Activated CD4-positive, alpha-beta memory T cell treated with anti-CD3 and anti-CD28 coated beads, Interleukin-2, amount 10 ng/mL, durations not matched to agents 7 days and 5 days (primary cell): ENCODE measurements around the gene ALCAM. TPM values are rescaled to one million over a fixed set of nuclear protein-coding genes. Genes with fewer than 3 reads are reported as not detected.
"Not testable (repeated sequence)": the region's sequence is repeated elsewhere in the genome, so short reads cannot be mapped to it uniquely, and the experiment has no call there.

Experiments used
- CTCF ChIA-PET: fragments of 350-600 bp; sonication (Branson Sonifier 250); formaldehyde crosslinking; loops from one replicate; lab custom pipeline; 2021; ENCODE audit warnings: antibody characterized with exemption, inconsistent platforms; lab: Charles Lee
- POLR2A ChIA-PET: fragments of 350-600 bp; sonication (Branson Sonifier 250); formaldehyde crosslinking; loops from one replicate; lab custom pipeline; 2021; ENCODE audit warnings: antibody characterized with exemption; lab: Charles Lee
- DNase-seq: peaks from one replicate; pipeline ENCODE4 v3.0.0-alpha.2; 2020
- H3K27ac Mint-ChIP-seq: one replicate; pipeline ENCODE4 v1.8.0; 2021; ENCODE audit warnings: mild to moderate bottlenecking, mixed read lengths
- H3K27me3 Mint-ChIP-seq: one replicate; pipeline ENCODE4 v1.8.0; 2021; ENCODE audit warnings: mixed read lengths
- H3K36me3 Mint-ChIP-seq: one replicate; pipeline ENCODE4 v1.8.0; 2021; ENCODE audit warnings: low read depth, mixed read lengths
- H3K4me1 Mint-ChIP-seq: one replicate; pipeline ENCODE4 v1.8.0; 2021; ENCODE audit warnings: mixed read lengths
- H3K4me3 Mint-ChIP-seq: one replicate; pipeline ENCODE4 v1.8.0; 2021; ENCODE audit warnings: mild to moderate bottlenecking, mixed read lengths
- H3K9me3 Mint-ChIP-seq: one replicate; pipeline ENCODE4 v1.8.0; 2021; ENCODE audit warnings: mixed read lengths
- total RNA-seq, 2 experiments: library from RNA; stranded (reverse); gene quantifications; one replicate each; pipeline ENCODE4 v1.2.3, GENCODE V29; 2021

The ALCAM gene
- total RNA-seq, 2 experiments from 2014 or later = 12.4 to 12.9 TPM

DNA sequence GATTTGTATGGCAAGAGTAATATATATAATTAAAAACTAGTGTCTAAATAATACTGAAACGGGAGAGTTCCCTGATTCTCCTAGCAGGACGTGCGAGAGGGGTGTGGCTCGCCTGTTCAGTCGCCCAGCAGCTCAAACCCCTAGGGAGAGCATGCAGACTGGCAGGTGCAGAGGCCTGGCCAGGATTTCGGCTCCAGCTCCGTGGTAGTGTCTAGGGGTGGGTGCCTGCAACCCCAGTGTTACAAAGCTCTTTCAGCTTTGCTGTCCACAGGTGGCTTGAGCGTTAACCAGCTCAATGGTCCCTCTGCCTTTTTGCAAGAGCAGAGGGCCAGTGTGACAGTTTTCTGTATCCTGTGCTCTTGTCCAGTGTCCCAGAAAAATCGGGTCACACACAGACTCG is 226.6 kb downstream of the ALCAM start:
- POLR2A ChIA-PET = interaction anchor here (0.6 kb wide), 1 partner anchor 113 kb away, joined by 3 read pairs; no protein-coding TSS in a partner anchor
- CTCF ChIA-PET = no interaction called here
- Mint-ChIP-seq H3K27me3 (no peaks in the 10 kb centered on the region), H3K27ac (no peak overlapping the region), H3K4me3 (no peak overlapping the region), H3K36me3 (no peaks in the 10 kb centered on the region), H3K4me1 (no peaks in the 10 kb centered on the region), H3K9me3 (peaks cover 2% of the 10 kb centered on the region)
- DNase-seq = no peak

DNA sequence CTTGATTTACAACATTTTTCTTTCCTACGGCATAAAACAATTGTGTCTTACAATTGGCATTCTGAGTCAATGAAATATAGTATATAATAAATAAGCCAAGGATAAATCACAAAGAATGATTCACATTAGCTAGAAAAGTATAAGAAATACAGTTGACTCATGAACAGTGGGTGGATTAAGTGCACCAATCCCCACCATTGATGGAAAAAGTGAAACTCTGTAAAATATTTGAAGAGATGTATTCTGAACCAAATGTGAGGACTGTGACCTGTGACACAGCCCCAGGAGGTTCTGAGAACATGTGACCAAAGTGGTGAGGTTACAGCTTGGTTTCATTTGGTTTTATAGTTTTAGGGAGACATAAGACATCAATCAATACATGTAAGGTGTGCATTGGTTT is 227.5 kb downstream of the ALCAM start:
- H3K4me3 Mint-ChIP-seq = no peak overlapping the region
- H3K36me3 Mint-ChIP-seq = no peaks in the 10 kb centered on the region
- CTCF ChIA-PET = no interaction called here
- no peaks in the 10 kb centered on the region for H3K4me1 Mint-ChIP-seq
- H3K27ac Mint-ChIP-seq = no peak overlapping the region
- DNase-seq = no peak
- H3K27me3 Mint-ChIP-seq = no peaks in the 10 kb centered on the region
- peaks cover 2% of the 10 kb centered on the region for H3K9me3 Mint-ChIP-seq
- POLR2A ChIA-PET = no interaction called here

GRCh38 chr3:105598042-105598796 is 231.5 kb downstream of the ALCAM start:
- Mint-ChIP-seq H3K27me3 (no peaks in the 10 kb centered on the region), H3K4me3 (no peak overlapping the region), H3K27ac (no peak overlapping the region), H3K36me3 (no peaks in the 10 kb centered on the region), H3K4me1 (no peaks in the 10 kb centered on the region), H3K9me3 (no peaks in the 10 kb centered on the region)
- no peak for DNase-seq
- ChIA-PET POLR2A (no interaction called here), CTCF (no interaction called here)

DNA sequence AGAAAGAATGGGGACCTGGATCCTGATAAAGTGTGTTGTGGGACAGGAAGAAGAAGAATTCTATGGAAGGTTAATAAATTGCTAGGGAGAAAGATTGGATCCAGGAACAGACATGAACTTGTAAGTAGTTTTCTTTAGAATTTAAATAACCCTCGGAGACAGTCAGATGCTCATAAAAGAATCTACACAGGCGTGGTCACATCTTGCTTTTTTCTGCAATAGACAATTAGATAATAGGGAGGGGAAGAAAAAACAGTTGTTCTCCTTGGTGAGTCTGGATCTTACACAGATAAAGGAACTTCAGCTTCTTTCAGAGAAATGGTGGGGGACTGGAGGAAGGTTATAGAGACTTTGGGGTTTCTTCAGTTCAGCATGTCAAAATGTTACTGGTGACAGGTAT is 232.6 kb downstream of the ALCAM start:
- ChIA-PET POLR2A (no interaction called here), CTCF (no interaction called here)
- no peak overlapping the region for H3K4me3 Mint-ChIP-seq
- no peaks in the 10 kb centered on the region for H3K9me3 Mint-ChIP-seq
- H3K36me3 Mint-ChIP-seq = no peaks in the 10 kb centered on the region
- no peaks in the 10 kb centered on the region for H3K27me3 Mint-ChIP-seq
- H3K27ac Mint-ChIP-seq = no peak overlapping the region
- no peak for DNase-seq
- H3K4me1 Mint-ChIP-seq = no peaks in the 10 kb centered on the region

DNA sequence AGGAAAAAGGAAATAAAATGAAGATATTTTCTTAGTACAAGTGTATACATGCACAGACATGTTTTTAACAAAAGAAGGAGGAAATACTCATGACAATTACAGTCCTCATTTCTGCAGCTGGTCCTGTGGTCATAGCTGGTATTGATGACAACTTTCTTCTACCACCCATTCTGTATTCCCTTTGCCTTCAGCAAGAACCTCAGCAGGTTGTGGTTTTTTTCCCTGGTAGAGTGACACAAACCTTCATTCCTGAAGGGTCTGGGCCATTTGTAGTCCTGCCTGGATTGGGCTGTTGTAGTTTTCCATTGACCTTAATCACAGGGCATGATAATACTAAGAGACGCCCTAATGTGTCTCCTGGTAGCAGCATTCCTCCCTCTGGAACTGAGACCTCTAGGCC is 235.0 kb downstream of the ALCAM start:
- H3K9me3 Mint-ChIP-seq, DNase-seq, H3K4me1 Mint-ChIP-seq, H3K27ac Mint-ChIP-seq, H3K4me3 Mint-ChIP-seq, POLR2A ChIA-PET, CTCF ChIA-PET, H3K27me3 Mint-ChIP-seq, H3K36me3 Mint-ChIP-seq: not testable (repeated sequence)

DNA sequence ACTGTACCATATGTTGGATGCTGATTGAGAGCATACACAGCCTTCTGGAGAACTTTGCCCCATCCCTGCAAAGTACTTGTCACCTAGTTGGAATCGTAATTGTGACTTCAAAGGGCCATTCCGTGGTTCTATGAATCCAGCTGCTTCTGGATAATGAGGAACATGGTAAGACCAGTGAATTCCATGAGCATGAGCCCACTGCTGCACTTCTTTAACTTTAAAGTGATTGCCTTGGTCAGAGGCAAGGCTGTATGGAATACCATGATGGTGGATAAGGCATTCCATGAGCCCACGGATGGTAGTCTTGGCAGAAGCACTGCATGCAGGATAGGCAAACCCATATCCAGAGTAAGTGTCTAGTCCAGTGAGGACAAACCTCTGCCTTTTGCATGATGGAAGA is 235.6 kb downstream of the ALCAM start:
- H3K27me3 Mint-ChIP-seq, H3K9me3 Mint-ChIP-seq, CTCF ChIA-PET, H3K4me1 Mint-ChIP-seq, DNase-seq, H3K4me3 Mint-ChIP-seq, H3K27ac Mint-ChIP-seq, POLR2A ChIA-PET, H3K36me3 Mint-ChIP-seq: not testable (repeated sequence)

- H3K36me3 Mint-ChIP-seq, CTCF ChIA-PET, POLR2A ChIA-PET, DNase-seq, H3K4me1 Mint-ChIP-seq, H3K9me3 Mint-ChIP-seq, H3K27me3 Mint-ChIP-seq, H3K4me3 Mint-ChIP-seq, H3K27ac Mint-ChIP-seq: not testable (repeated sequence)
Observed at GRCh38 chr3:105603516-105603915, 236.8 kb downstream of the ALCAM start.

DNA sequence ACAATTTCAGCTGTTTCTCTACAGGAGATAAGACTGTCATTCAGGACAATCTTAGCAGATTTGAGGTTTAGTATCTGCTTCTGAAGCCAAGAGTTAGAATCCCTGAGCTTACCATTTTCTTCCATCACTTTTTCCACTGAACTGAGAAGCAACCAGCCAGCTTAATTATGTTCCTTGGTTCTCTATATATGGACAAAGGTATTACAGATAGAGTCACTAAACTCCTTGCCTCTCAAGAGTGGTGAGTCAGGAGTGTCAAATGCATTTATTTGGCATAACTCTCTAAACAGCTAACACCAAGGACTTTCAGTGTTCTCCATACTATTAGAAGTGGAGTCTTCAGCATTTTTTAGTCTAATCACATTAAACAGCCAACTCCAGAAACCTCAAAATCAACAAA is 239.3 kb downstream of the ALCAM start:
- Mint-ChIP-seq H3K36me3 (no peaks in the 10 kb centered on the region), H3K27me3 (no peaks in the 10 kb centered on the region), H3K9me3 (no peaks in the 10 kb centered on the region), H3K27ac (no peak overlapping the region), H3K4me1 (no peaks in the 10 kb centered on the region), H3K4me3 (no peak overlapping the region)
- no peak for DNase-seq
- POLR2A ChIA-PET = no interaction called here
- CTCF ChIA-PET = no interaction called here

DNA sequence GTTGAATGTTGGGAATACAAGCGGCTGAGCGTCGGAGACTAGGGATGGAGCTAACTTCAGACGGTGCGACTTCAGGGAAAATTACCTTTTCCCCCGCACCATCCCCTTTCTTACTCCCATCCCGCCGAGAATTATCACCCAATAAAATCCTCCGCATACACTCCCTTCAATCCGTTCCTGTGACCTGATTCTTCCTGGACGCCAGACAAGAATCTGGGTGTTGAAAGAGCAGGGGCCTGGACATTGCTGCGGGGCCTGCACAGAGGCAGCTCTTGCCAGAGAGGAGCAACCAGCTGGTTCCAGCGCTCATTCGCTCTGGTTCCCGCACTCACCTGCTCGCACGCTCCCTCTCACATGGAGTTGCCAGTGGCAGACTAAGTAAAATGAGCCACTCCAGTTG is 241.9 kb downstream of the ALCAM start:
- Mint-ChIP-seq H3K27me3 (no peaks in the 10 kb centered on the region), H3K9me3 (no peaks in the 10 kb centered on the region), H3K4me3 (no peak overlapping the region), H3K27ac (no peak overlapping the region), H3K36me3 (no peaks in the 10 kb centered on the region), H3K4me1 (no peaks in the 10 kb centered on the region)
- DNase-seq = no peak
- ChIA-PET POLR2A (no interaction called here), CTCF (no interaction called here)

DNA sequence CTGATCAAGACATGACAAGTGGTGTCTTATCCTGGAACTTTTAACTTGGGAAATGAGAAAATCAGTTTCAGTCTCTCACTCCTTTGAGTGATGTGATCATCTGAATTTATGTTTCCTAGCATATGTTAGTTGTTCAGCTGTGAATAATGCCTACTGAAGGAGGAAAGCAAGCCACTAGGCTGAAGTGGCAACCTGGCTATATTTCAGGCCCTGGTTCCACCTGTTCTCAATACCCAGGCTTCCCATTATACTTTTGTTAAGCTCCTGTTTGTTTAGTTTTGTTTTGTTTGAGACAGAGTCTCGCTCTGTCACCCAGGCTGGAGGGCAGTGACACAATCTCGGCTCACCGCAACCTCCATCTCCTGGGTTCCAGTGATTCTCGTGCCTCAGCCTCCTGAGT is 243.8 kb downstream of the ALCAM start:
- H3K27me3 Mint-ChIP-seq = no peaks in the 10 kb centered on the region
- no peaks in the 10 kb centered on the region for H3K36me3 Mint-ChIP-seq
- no peaks in the 10 kb centered on the region for H3K9me3 Mint-ChIP-seq
- POLR2A ChIA-PET = no interaction called here
- CTCF ChIA-PET = no interaction called here
- H3K4me3 Mint-ChIP-seq = no peak overlapping the region
- H3K27ac Mint-ChIP-seq = no peak overlapping the region
- DNase-seq = no peak
- H3K4me1 Mint-ChIP-seq = no peaks in the 10 kb centered on the region

DNA sequence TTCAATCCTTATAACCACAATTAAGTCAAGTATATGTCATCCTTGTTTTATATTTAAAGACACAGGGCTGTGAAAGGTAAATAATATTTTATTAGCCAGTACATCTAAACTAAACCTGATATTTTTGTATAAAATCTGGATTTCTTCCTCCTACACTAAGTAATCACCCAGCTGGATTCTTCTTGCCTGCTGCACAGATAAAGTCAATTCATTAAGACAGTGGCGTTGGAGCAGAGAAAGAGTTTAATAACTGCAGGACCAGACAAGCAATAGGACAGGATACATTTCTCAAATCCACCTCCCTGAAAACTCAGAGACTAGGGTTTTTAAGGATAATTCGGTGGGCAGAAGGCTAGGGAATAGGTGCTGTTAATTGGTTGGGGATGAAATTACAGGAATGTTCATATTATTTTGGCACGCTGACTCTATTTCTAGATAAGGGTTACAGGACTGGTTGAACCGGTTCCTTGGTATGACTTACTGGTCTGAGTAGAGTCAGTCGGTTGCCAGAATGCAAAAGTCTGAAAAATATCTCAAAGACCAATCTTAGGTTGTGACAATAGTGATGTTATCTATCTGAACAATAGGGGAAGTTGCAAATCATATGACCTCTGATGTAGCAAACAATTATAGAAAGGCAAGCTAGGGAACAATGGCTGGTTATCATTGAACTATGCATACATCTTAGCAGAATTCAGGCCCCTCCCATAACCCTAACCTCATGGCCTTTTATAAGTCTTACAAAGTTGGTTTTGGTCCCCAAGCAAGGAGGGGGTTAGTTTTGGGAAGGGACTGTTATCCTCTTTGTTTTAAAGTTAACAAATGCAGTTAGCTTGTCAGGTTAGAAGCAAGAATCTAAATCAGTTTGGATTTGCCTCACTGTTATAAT is 244.8 kb downstream of the ALCAM start:
- POLR2A ChIA-PET = no interaction called here
- DNase-seq = no peak
- no peaks in the 10 kb centered on the region for H3K27me3 Mint-ChIP-seq
- H3K36me3 Mint-ChIP-seq = no peaks in the 10 kb centered on the region
- no peak overlapping the region for H3K27ac Mint-ChIP-seq
- H3K4me1 Mint-ChIP-seq = no peaks in the 10 kb centered on the region
- CTCF ChIA-PET = no interaction called here
- H3K9me3 Mint-ChIP-seq = no peaks in the 10 kb centered on the region
- no peak overlapping the region for H3K4me3 Mint-ChIP-seq

DNA sequence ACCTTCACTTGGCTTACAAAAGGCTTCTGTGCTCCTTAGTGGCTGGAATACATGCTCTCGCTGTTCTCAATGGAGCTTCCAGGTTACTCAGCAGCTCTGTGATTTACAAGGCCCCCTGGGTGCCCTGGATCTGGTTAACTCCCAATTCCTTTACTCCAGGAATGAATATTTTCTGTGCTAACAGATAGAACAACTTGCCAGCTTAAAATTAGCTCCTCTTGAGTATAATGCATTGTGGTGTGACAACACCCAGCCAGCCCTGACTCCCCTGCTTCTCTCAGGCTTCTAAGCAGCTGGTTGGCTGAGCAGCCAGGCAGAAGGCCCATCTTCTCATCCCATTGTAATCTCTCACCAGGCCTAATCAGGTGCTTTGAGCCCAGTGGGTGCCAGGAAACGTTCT is 246.4 kb downstream of the ALCAM start:
- H3K4me3 Mint-ChIP-seq = no peak overlapping the region
- POLR2A ChIA-PET = no interaction called here
- CTCF ChIA-PET = no interaction called here

GRCh38 chr3:105614288-105615030 is 247.8 kb downstream of the ALCAM start:
- CTCF ChIA-PET = no interaction called here
- Mint-ChIP-seq H3K9me3 (no peaks in the 10 kb centered on the region), H3K4me3 (no peak overlapping the region), H3K36me3 (no peaks in the 10 kb centered on the region), H3K27ac (no peak overlapping the region), H3K27me3 (no peaks in the 10 kb centered on the region), H3K4me1 (no peaks in the 10 kb centered on the region)
- POLR2A ChIA-PET = no interaction called here
- DNase-seq = no peak

More for the DNA sequence above, 246.4 kb downstream of the ALCAM start:
- Mint-ChIP-seq H3K4me1 (no peaks in the 10 kb centered on the region), H3K27ac (no peak overlapping the region), H3K9me3 (no peaks in the 10 kb centered on the region), H3K36me3 (no peaks in the 10 kb centered on the region), H3K27me3 (no peaks in the 10 kb centered on the region)
- no peak for DNase-seq
